Activated T-helper 1 cell treated with anti-CD3 and anti-CD28 coated beads, Interleukin-2, amount 50 U/mL, for 16 hours (primary cell): ENCODE results near the gene CD34.

ENCODE experiments used
- DNase-seq, 2 donors: peaks; one replicate each; pipeline ENCODE4 v3.0.0-alpha.2; 2020; ENCODE audit warnings: low read depth in 1 of 2, low spot score in 1 of 2

The CD34 gene

GRCh38 chr1:207901041-207901653 lies 9.8 kb downstream of the CD34 start:
- no peak for DNase-seq

- no peak for DNase-seq
These were observed 12.1 kb downstream of the CD34 start for GRCh38 chr1:207898836-207899235.

GRCh38 chr1:207898260-207898659 lies 12.7 kb downstream of the CD34 start:
- no peak for DNase-seq

- DNase-seq: no peak
These were observed 13.7 kb downstream of the CD34 start for GRCh38 chr1:207897188-207897587.

GRCh38 chr1:207896547-207896946 lies 14.4 kb downstream of the CD34 start:
- DNase-seq: no peak

- DNase-seq: no peak
These were observed 16.2 kb downstream of the CD34 start for GRCh38 chr1:207894704-207895103.

- no peak for DNase-seq
These were observed 17.0 kb downstream of the CD34 start for GRCh38 chr1:207893737-207894582.

- no peak for DNase-seq
These were observed 18.2 kb downstream of the CD34 start for GRCh38 chr1:207892764-207893163.

GRCh38 chr1:207891148-207891547 lies 19.8 kb downstream of the CD34 start:
- no peak for DNase-seq

GRCh38 chr1:207890136-207890738 lies 20.7 kb downstream of the CD34 start:
- DNase-seq: no peak

GRCh38 chr1:207888652-207889051 lies 22.3 kb downstream of the CD34 start:
- DNase-seq: no peak

GRCh38 chr1:207887542-207888201 lies 23.3 kb downstream of the CD34 start:
- DNase-seq: no peak

GRCh38 chr1:207886227-207886626 lies 24.7 kb downstream of the CD34 start:
- no peak for DNase-seq

- DNase-seq: peak; percentile 44 to 46
These were observed 25.5 kb downstream of the CD34 start for GRCh38 chr1:207885129-207886032.

GRCh38 chr1:207884266-207885029 lies 26.5 kb downstream of the CD34 start:
- DNase-seq: no peak

- no peak for DNase-seq
These were observed 27.2 kb downstream of the CD34 start for GRCh38 chr1:207883660-207884250.

GRCh38 chr1:207883104-207883651 lies 27.7 kb downstream of the CD34 start:
- no peak for DNase-seq

GRCh38 chr1:207882692-207883091 lies 28.2 kb downstream of the CD34 start:
- no peak for DNase-seq

- no peak for DNase-seq
These were observed 32.0 kb downstream of the CD34 start for GRCh38 chr1:207878939-207879338.
